DMS114 treated with DMSO at 0.1 percent for 48 hours (cell line): Measurements from ENCODE around the gene ATP10A.

Experiments used
- DNase-seq: peaks from one replicate; lab custom pipeline; 2025; ENCODE audit not compliant: unreplicated experiment; lab: John Stamatoyannopoulos, UW

Gene ATP10A

DNA sequence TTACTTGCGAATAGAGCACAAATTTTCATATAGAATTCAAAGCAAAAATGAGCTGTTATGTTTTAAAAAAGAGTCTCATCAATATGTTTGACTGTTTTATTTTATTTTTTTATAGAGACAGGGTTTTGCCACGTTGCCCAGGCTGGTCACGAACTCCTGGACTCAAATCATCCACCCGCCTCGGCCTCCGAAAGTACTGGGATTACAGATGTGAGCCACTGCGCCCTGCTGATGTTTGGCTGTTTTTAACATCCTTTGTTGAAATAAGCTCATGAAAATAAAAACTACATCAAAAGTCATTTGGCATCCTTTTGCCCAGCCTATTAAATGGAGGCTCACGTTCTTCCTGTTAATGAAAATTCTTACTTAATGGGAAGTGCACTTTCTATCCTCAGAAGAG lies 154.7 kb downstream of the ATP10A start:
- DNase-seq, result no peak

DNA sequence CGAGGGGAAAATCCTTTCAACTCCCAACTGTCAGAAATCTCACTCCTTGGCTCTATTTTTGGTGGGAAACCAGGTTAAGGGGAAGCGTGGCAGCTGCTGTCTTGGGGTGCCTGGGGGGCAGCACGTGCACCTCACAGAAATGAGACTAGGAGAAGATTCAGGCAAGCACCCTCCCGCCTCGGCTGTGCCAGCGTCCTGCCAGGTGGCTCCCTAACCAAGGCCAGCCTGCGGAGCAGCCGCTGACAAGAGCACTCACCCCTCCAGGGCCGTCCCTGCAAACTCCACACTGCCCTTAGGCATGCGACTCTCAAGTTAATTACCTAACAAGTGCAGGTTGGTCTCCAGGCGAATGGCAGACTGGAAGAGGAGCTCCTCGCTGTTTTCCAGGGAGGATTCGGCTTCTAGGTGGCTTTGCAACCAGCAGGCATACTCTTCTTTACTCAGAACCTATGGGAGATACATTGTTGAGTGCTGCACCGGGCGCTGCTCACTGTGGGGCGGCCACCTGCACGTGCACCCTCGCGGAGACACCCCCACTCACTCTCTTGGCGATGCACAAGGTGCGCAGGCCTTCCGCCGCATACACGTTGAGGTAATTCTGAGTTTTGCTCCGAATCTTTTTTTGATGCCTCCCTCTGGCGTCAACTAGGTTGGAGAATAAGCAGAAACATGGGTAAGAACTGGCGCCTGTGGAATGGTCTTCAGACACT lies 155.3 kb downstream of the ATP10A start:
- no peak for DNase-seq

DNA sequence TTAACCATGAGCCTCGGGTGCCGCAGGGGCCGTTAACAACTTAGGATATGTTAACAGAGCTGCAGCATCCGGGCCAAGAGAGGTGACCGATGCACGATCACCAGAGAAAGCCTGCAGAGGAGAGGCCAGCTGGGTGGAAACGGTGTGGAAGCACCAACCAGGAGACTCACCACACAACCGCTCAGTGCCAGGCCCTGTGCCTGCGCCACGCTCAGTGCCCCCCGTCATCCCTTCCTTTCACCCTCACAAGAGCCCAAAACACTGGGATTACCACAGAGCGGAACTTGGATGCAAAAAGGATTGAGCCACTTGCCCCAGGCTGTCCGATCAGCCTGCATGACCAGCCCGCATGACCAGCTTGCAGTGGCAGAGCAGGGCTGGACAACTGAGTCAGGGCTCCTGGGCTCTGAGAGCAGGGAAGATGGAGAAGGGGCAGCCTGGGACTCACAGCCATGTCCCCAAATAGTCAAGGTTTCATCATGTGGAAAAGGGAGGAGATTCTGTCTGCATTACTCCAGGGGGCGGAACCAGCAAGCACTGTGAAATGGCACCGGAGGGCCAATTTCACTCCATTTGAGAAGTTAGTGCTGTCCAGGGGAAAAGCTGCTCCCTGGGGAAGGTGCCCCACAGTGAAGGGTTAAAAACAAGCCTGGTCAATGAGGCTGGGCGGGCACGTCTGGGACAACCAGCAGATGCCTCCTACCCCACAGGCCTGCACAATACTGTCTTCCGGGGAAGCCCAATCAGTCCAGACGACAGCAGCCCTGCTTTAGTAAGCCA lies 156.8 kb downstream of the ATP10A start:
- no peak for DNase-seq

DNA sequence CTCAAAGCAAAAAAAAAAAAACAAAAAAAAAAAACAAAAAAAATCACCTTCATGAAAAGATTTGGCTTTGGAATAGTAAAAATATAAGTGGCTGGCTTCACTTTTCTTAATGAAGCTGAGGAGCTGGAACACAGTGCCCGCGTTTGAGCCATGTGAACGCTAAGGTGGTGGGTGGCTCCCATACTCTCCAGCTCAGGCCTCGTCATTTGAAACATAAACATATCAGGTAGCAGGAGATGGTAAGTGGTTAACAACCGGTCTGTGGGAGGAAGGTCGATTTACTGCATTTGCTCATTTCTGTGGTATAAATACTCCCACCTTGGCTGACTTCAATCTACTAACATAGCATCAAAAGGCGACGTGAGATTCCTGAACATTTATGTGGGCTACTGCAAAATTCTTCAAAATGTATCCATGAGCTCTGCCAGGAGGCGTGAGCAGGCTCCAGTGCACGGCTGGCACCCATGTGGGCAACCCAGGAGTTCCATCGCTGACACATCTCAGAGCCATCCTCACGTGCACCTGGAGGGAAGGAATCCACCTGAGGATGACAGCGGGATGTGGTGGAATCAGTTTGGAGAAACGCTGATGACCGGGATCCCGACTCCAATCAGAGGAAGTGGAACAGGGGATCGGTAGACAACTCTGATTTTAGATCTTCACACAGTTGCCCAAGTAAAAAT lies 157.6 kb downstream of the ATP10A start:
- no peak for DNase-seq

DNA sequence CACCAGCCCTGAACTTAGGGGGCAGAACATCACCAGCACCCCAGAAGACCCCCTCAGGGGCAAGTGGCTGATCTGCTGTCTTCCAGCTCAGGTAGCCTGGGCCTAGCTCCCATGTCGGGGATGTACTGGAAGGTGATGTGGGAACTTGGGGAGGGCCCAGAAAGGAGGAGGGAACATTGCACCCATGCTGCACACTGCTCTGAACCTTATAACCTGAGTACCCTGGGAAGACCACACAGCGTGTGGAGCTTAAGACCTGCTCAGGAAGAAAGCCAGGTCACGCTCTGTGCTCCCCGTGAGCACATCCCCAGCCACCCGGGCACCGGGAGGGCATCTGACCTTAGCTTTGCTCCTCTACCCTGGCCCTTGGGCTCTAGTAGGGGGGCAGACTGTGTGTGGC lies 159.4 kb downstream of the ATP10A start:
- DNase-seq, result no peak

DNA sequence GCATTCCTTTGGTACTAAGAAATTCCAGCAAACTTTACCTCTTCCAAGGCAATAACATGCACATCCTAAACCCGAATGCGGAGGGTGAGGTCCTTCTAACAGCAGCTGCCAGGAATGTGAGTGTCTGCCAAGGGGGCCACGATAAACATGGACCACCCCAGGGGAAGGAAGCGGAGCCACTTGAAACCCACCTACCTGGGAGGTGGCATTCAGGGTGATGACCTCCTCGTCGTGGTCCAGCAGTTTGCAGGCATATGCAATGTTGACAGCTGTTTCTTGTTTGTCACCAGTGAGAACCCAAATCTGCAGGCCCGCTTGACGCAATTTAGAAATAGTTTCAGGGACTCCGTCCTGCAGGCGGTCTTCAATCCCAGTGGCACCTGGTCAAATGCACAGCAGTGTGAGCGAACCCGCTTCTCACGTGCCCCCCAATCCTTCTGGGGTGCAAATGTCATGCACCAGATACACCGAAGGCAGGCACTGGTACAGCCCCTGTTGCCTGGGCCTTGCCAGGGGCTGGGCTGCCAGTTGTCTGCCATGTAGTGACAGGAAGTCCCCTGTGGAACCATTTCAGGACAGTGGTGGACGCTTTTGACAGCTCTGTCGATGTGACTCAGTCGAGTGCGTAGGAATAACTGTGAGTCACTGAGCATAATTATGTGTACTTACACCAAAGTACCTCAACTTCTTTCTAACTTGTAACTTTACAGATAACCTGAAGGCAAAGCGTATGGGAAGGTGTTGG lies 161.2 kb downstream of the ATP10A start:
- DNase-seq, result no peak

DNA sequence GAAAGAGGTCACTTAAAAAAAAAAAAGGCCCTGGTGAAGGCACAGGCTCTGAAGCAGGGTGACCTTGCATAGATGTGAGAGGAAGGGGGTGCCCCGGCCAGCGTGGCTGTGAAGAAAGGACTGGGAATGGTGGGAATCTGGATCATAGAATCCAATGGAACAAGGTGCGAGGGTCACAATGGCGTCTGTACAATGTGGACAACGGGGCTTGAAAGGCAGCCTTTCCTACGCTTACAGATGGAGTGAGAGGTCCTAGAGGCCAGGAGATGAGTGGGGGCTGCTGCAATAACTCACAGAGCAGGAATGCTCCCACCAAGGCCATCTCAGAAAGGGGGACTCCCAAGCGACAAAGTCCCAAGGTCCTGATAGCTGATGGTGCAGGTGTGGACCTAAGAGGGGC lies 162.2 kb downstream of the ATP10A start:
- DNase-seq, result no peak

DNA sequence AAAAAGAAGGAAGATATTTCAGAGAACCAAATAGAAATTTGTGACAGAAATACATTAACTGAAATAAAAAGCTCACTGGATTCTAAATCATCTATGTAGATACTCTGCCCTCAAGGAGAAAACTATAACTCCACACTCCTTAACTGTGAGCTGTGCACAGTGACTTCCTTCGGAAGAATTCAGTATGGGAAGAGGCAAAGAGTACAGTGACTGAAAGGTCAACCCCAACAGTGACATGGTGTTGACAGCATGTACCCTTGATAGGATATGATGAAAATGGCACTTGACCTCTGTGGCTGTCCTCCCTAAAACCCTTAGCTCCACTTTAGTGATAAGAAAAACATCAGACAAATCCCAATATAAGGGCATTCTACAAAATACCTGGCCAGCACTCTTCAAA lies 165.5 kb downstream of the ATP10A start:
- no peak for DNase-seq

DNA sequence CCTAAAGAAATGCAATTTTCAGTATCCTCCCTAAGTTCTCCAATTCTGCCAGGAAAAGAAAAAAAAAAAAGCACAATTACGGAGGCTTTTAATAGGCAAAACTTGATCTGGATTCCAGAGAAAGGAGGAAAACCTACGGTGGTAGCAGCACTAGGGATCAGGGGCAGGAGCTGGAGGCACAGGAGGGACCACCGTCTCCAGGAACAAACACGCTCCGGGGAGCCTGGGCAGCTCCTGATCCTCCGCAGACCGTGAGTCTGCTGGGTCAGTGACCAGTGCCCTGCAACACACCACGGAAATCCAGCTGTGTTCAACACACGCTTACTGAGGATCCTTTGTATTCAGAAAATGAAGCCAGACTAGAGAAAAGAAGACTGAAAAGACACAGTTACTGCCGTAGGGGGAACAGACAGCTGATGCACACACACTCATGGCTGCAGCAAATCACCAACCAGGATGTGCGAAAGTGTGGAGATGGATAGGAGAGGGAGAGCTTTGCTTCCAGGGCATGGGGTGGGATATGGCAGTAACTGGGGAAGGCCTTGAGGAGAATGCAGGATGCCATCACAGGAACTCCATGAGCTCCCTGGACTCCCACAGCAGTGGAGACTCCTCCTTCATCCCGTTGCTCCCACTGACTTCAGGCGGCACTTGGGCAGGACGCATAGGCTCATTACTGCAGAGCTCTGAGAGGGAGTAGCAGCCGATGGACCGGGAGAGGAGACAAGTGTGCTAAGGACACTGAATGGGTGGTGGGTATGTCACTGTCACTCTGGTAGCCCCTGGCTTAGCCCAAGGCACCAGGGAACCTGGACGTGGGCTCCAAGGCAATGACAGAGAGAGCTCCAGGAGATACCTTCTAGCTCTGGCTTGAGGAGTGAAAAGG lies 167.0 kb downstream of the ATP10A start:
- DNase-seq, result no peak

DNA sequence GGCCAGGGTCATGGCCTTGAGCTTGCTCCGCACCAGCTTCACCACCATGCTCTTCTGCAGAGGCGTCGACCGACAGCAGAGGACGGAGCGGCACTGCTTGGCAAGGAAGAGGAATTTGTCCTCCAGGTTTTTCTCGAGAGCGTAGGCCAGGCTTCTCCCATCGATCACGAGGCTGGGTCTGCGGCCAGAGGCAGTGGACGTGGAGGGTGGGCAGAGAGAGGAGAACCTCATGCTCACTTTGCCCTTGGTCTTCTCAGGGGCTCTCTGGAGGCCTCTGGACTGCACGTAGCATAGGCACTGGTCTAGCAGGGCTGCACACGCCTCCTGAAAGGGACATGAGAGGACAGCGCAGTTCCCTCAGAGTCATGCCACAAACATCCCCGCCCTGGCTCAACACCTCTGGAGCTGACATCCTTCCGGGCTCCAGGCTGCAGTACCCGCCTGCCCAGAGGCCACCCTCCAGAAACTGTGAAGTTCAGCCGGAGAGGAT lies 168.3 kb downstream of the ATP10A start:
- no peak for DNase-seq

DNA sequence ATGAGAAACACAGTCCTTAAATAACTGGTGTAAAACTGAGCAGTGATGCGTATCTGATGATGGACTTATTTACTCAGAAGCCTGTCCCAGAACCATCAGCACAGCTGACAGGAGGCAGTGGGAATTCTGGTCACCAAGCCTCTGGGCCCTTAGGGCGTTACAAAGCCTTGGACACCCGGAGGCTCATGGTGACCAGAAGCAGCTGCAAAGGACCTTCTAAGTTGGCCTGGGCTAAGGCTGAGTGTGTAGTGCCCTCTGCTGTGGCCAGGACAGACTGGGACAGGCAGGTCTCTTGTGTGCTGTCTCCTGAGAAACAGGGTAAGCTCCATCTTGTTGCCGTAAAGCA lies 168.9 kb downstream of the ATP10A start:
- no peak for DNase-seq

DNA sequence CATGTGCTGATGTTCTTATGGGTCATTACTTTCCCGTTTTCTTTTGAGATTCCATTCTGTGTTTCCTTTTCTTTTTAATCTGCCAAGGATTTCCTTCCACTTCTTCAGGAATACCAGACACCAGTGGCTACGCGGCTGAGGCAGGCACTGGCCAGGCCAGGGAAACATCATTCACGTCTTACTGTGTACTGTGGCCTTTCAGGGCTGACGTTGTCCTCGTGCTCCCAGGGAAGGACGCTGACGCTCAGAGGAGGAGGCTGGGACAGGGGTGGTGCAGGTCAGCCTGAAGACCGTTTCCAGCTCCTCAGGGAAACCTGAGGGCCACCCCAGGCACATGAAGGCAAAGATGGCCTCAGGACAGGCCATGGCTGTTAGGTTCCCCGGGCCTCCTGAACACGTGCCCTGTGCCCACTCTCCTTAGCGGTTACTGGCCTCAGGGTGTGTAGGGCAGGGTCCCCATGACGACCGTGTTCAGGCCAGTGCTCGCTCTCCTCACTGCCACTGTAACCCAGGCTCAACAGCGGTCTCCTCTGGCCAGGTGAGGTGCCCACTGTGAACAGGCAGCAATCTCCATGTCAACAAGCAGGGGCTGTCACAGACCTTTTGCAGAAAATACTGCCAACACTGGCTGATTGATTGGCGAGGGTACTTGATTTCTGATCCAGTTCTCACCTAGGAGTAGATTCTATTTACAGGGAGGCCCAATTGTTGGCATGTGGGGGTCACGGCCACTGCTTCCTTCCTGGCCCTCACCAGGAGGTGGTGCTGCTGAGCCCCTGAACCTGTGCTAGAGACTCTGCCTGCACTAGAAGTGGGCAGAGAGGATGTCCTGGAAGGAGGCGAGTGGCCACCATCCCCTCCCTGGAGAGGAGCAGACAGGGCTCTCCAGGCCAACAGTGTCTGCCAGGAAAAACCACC lies 169.5 kb downstream of the ATP10A start:
- DNase-seq, result no peak

DNA sequence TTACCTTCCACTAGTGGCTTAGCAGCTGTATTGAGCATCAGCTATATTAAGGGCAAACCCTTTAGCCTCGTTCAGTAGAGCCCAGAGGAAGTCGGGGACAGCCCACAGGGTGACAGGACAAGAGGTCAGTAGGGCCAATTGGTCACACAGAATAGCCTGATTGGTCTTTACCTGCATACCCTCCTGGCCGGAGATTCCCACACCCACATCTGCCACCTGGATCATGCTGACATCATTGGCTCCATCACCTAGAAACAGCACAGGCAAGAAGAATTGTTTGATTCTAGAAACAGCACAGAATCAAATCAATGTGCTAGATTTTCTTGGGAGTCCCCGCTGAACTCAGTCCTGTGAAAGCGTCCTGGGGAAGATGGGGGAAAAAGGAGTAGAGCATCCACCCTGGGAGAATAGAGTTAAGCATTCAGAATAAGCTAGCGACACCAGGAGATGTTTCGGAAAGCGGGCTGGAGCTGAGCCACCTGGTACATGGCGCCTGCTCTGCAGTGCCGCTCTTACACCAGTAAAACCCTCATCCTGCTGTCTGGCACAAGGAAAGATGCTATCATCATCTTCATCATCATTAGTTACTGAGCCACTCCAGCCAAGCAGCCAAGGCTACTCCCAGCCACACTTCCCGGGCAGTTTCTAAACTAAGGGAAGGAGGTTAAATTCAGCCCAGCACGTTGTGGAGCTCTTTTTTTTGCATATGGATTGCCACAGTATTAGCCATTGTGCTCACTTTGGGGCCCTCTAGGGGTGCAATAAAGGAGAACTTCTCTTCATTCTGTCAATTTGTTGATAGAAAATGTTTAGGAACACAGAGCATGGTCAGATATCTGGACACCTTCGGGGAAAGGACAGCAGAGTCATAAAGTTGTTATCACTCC lies 171.3 kb downstream of the ATP10A start:
- DNase-seq, result peak; percentile 5

DNA sequence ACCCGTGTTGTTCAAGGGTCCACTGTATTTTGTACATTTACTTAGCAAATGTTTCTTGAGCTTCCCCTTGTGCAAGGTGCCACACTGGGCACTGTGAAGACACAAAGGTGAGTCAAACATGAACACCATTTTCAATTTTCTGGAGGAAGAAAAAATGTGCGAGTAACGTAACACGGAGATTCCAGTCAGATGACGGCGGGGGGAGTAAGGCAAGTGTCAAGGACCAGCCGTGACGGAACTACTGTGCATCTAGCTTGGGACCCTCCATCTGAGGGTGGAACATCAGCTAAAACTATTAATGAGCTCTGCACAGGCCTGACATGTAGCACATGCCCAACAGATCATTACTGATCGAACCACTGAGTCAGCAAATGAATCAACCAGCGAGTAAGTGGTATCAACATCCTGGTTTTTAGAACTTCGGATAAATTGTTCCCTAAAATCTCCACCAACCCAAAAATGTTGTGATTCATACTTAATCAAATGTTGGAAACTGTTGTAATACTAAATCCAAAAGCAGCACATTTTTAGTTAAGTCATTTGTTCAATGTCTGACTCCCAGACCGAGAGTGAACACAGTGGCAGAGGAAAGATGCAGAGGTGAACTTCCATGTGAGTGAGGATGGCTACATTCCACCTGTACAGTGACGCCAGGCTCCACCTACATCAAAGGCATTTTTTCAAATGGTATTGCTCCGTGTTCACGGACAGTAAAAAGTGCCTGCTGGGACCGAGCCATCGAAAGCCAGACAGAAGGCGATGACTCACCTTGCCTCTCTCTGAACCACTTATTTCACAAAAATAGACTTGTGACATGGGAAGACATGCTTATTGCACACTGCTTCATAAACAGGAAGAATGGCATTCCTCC lies 172.2 kb downstream of the ATP10A start:
- DNase-seq, result no peak

DNA sequence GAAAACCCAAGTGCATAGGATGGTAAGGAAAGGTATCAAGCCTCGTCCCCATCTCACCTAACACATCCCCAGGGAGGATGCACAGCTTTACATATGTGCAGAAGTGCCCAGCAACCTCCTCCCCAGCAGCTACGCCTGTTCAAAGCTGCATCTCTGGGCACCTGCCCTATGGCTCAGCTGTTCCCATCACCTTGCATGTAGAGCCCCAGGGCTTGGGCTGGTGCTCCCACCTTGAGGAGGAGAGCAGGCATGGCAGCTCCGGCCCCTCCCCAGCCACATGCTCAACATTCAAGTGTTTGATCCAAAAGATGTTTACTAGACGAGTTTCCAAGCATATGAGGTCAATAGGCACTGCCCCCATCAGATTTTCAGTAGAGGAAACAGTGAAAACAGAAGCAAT lies 173.5 kb downstream of the ATP10A start:
- no peak for DNase-seq

DNA sequence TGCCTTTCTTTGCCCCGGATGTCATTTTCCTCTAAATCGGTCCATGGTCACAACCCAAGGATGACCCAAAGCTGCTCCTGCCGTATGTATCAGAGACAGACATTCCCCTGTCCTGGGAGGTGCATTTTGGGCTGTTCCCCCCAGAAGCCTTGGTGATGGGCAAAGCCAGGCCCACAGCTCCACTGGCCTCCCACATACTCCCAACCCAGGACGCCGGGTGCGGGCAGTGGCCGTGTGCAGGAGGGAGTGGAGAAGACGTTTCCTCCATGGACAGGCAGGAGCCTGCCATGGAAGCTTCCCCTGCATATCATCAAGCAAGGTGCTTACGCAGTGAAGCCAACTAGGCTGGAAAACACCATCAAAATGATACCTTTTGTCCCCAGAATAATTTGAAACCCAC lies 175.0 kb downstream of the ATP10A start:
- DNase-seq, result no peak

DNA sequence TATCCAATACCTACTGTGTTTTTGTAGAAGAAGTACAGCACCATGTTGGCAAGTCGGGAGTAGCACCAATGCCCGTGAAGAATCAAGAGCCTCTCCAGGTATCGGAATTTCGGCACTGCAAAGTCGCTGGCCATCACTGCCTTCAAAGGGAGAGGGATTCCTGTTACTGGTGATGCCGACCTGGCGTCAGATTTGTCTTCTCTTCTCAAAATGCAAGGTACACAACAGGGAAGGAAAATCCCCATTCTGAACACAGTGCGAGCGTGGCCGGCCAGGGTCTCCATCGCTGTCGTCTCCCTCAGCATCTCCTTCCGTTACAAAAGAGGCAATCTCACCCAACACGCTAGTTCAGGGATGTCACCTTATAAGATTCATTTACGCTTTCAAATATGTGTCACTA lies 175.4 kb downstream of the ATP10A start:
- no peak for DNase-seq
